Coronary artery (tissue), 2 donors: Measurements from ENCODE around the gene MAPT.

Experiments
- DNase-seq: peaks from one replicate; pipeline ENCODE4 v3.0.0-alpha.2; 2017; ENCODE audit warnings: low spot score
- H3K27ac ChIP-seq, 2 donors: fragments of 200-600 bp; sonication (generic); one replicate each; pipeline ENCODE4 v1.5.1; 2016 to 2019
- H3K4me3 ChIP-seq: fragments of 200-600 bp; sonication (generic); 2 replicates; pipeline ENCODE4 v1.5.1; 2016; ENCODE audit warnings: mild to moderate bottlenecking, moderate library complexity
- CTCF ChIP-seq: fragments of 200-600 bp; sonication (generic); IDR thresholded peaks from one replicate; pipeline ENCODE4 v1.5.1; 2019; ENCODE audit warnings: antibody characterized with exemption

The MAPT gene

DNA sequence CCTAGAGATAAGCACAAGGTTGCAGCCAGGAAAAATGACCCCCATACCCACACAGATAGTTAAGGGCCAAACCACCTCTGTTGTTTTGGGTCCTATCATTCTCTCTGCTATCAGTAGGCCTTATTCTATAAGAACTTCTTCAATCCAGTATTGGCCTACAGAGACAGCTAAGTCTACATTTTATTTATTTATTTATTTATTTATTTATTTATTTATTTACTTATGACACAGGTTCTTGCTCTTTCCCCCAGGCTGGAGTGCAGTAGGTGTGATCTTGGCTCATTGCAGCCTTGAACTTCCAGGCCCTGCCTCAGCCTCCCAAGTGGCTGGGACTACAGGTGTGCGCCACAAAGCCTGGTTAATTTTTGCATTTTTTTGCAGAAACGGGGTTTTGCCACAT is 7.5 kb upstream of the MAPT start:
- Histone ChIP-seq H3K27ac (no peak overlapping the region), H3K4me3 (no peak overlapping the region)
- DNase-seq, result no peak
- TF ChIP-seq CTCF, result no peak

- Histone ChIP-seq H3K27ac (no peak overlapping the region), H3K4me3 (no peak overlapping the region)
- DNase-seq, result no peak
- no peak for TF ChIP-seq CTCF
Observed at GRCh38 chr17:45888392-45888791, 6.0 kb upstream of the MAPT start.

- Histone ChIP-seq H3K27ac (no peak overlapping the region), H3K4me3 (no peak overlapping the region)
- no peak for DNase-seq
- no peak for TF ChIP-seq CTCF
Observed at GRCh38 chr17:45889579-45889978, 4.8 kb upstream of the MAPT start.

- no peak for TF ChIP-seq CTCF
- DNase-seq, result no peak
- no peak overlapping the region for H3K27ac ChIP-seq
- peak overlapping the region; percentile 97 for H3K4me3 ChIP-seq
Observed at GRCh38 chr17:45893725-45894021, 681 bp upstream of the MAPT start.

GRCh38 chr17:45895304-45895968 is 1.1 kb downstream of the MAPT start:
- DNase-seq, result no peak
- Histone ChIP-seq H3K27ac (no peak overlapping the region), H3K4me3 (peak overlapping the region; percentile 97)
- TF ChIP-seq CTCF, result no peak

- Histone ChIP-seq H3K4me3 (peak overlapping the region; percentile 97), H3K27ac (no peak overlapping the region)
- no peak for DNase-seq
- no peak for TF ChIP-seq CTCF
Observed at GRCh38 chr17:45895969-45896785, 1.8 kb downstream of the MAPT start.
